Adrenal gland (tissue), 12 donors: Measurements from ENCODE around the gene CCDC57. TPM values are rescaled to one million over a fixed set of nuclear protein-coding genes. Genes with fewer than 3 reads are reported as not detected.

Experiments
- DNase-seq, 7 donors: peaks; one replicate each; pipeline ENCODE4 v3.0.0-alpha.2; 2019 to 2020
- H3K27ac ChIP-seq, 5 donors: fragments of 200-600 bp; sonication (generic) in 4 of 5; 1 replicate in 3 of 5; 2 replicates in 2 of 5; pipeline versions ENCODE4 v1.5.1 to v1.8.0; 2016 to 2020; ENCODE audit warnings: mild to moderate bottlenecking in 1 of 5
- H3K27me3 ChIP-seq: fragments of 200-600 bp; 2 replicates; pipeline ENCODE4 v1.8.0; 2021
- H3K36me3 ChIP-seq, 2 donors: fragments of 200-600 bp; replicated peaks in 1 of 2; 1 replicate in 1 of 2; 2 replicates in 1 of 2; pipeline versions ENCODE4 v1.5.1 to v1.8.0; 2018 to 2022
- H3K4me1 ChIP-seq, 2 donors: fragments of 200-600 bp; replicated peaks in 1 of 2; 1 replicate in 1 of 2; 2 replicates in 1 of 2; pipeline versions ENCODE4 v1.5.1 to v1.8.0; 2018 to 2021
- H3K4me3 ChIP-seq, 4 donors: fragments of 200-600 bp; sonication (generic) in 3 of 4; one replicate each; pipeline ENCODE4 v1.5.1; 2016 to 2018
- H3K9me3 ChIP-seq, 3 donors: fragments of 200-600 bp; sonication (generic) in 1 of 3; replicated peaks in 1 of 3; 1 replicate in 2 of 3; 2 replicates in 1 of 3; pipeline versions ENCODE4 v1.5.1 to v1.8.0; 2016 to 2021
- POLR2A ChIP-seq, 2 donors: fragments of 450-650 bp; IDR thresholded peaks; one replicate each; pipeline ENCODE4 v1.6.1; 2017; ENCODE audit warnings: antibody characterized with exemption in 2 of 2, mild to moderate bottlenecking in 2 of 2, moderate library complexity in 1 of 2
- WGBS, 4 donors: extraction: QIAGEN DNeasy Blood & Tissue Kit in 2 of 4; methylation state at CpG; one replicate each; pipeline versions ENCODE4 v1.1.5 to v1.1.7; 2013 to 2017; 5-methylcytosine and 5-hydroxymethylcytosine counted together
- intact Hi-C, 2 donors: fragments of 100-400 bp; cut with DNase I; formaldehyde crosslinking; loops; one replicate each; pipeline versions ENCODE4 v1.14.1 to v1.15.0; 2022 to 2023
- polyA plus RNA-seq, 3 donors: library from polyadenylated mRNA; stranded (reverse); fragments of 200-250 nt in 2 of 3; fragments of 350-450 nt in 1 of 3; fragmentation: Illumina TruSeq in 1 of 3; extraction: RNeasy Lipid Tissue Mini Kit (QIAGEN cat#74804) in 1 of 3; gene quantifications; one replicate each; pipeline ENCODE4 v1.2.3, GENCODE V29; 2013 to 2014
- total RNA-seq, 9 donors: library from RNA; depleted of rRNA in 4 of 9; stranded (reverse); fragments of >200 nt in 4 of 9; fragments of 120-200 nt in 1 of 9; fragmentation: NEBNext Ultra II Directional in 1 of 9; extraction: Animal tissue kit (Norgen Biotek cat#: 25700) in 1 of 9; gene quantifications; one replicate each; pipeline versions ENCODE4 v1.1.0 to v1.2.4, GENCODE V29; 2013 to 2023
- TF ChIP-seq, protein P1 (sequence below), 6 experiments: fragments of 450-650 bp in 4 of 6; fragments of 200-600 bp in 2 of 6; sonication (generic) in 1 of 6; IDR thresholded peaks; 1 replicate in 5 of 6; 2 replicates in 1 of 6; pipeline versions ENCODE4 v1.5.1 to v1.8.0; 2016 to 2021; ENCODE audit warnings: antibody characterized with exemption in 6 of 6, mild to moderate bottlenecking in 2 of 6, moderate library complexity in 1 of 6
- donor health status: healthy with polysubstance abuse.
- donor health status: Bipolar disorder and iron deficiency.
- donor health status: DM: yes; HTN: yes; CAD: no.
- donor health status: DM: no; HTN: no; CAD: no.
- donor health status: DM: no; HTN: no; CAD: no.
- donor health status: DM: yes; HTN: yes; CAD: no.

Gene CCDC57
- total and polyA plus RNA-seq, 12 donors, result 7.1 to 275 (median 28.8) TPM

DNA sequence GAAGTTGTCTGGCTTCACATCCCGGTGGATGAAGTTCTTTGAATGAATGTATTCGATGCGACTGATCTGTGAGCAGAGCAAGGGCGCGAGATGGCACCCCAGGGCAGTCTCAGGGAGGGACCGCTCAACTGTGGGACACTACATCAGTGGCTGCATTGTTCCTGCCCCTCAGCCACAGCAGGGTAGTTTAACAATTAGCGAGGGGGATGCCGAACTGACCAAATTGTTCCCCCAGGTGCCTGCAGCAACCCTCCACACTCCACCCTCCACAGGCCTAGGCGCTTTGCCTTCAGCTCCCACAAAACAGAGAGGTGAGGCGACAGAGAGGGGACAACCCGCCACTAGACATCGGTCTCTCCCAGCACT, 40.5 kb upstream of the CCDC57 start:
- H3K36me3 ChIP-seq, result peaks cover 0 to 78% of the 10 kb centered on the region in 2 donors
- intact Hi-C loops, result no loop called here
- TF ChIP-seq POLR2A (IDR thresholded peaks at IDR 0.05), result no peak
- TF ChIP-seq, protein P1, sequence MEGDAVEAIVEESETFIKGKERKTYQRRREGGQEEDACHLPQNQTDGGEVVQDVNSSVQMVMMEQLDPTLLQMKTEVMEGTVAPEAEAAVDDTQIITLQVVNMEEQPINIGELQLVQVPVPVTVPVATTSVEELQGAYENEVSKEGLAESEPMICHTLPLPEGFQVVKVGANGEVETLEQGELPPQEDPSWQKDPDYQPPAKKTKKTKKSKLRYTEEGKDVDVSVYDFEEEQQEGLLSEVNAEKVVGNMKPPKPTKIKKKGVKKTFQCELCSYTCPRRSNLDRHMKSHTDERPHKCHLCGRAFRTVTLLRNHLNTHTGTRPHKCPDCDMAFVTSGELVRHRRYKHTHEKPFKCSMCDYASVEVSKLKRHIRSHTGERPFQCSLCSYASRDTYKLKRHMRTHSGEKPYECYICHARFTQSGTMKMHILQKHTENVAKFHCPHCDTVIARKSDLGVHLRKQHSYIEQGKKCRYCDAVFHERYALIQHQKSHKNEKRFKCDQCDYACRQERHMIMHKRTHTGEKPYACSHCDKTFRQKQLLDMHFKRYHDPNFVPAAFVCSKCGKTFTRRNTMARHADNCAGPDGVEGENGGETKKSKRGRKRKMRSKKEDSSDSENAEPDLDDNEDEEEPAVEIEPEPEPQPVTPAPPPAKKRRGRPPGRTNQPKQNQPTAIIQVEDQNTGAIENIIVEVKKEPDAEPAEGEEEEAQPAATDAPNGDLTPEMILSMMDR (IDR thresholded peaks at IDR 0.05), result no peak

GRCh38 chr17:82252511-82253178, 40.0 kb upstream of the CCDC57 start:
- Histone ChIP-seq H3K9me3 (no peaks in the 10 kb centered on the region), H3K27me3 (no peaks in the 10 kb centered on the region), H3K4me1 (peaks cover 0 to 3% of the 10 kb centered on the region in 2 donors), H3K4me3 (no peak overlapping the region), H3K36me3 (peaks cover 0 to 78% of the 10 kb centered on the region in 2 donors), H3K27ac (no peak overlapping the region)
- WGBS, 4 donors, result 91 to 95% (median 92%) methylated on average over 21 to 28 of the region's 28 CpGs
- no peak for TF ChIP-seq POLR2A (IDR thresholded peaks at IDR 0.05)
- TF ChIP-seq, protein P1 (IDR thresholded peaks at IDR 0.05), result no peak
- intact Hi-C loops, result no loop called here
- peak in 1 of 7 donors; percentile 13 for DNase-seq

More for the DNA sequence above, 40.5 kb upstream of the CCDC57 start:
- Histone ChIP-seq H3K9me3 (no peaks in the 10 kb centered on the region), H3K27me3 (no peaks in the 10 kb centered on the region), H3K4me3 (no peak overlapping the region), H3K27ac (no peak overlapping the region), H3K4me1 (no peaks in the 10 kb centered on the region)
- DNase-seq, result no peak
- WGBS, 4 donors, result 91 to 98% (median 95%) methylated on average over 4 to 12 of the region's 12 CpGs

DNA sequence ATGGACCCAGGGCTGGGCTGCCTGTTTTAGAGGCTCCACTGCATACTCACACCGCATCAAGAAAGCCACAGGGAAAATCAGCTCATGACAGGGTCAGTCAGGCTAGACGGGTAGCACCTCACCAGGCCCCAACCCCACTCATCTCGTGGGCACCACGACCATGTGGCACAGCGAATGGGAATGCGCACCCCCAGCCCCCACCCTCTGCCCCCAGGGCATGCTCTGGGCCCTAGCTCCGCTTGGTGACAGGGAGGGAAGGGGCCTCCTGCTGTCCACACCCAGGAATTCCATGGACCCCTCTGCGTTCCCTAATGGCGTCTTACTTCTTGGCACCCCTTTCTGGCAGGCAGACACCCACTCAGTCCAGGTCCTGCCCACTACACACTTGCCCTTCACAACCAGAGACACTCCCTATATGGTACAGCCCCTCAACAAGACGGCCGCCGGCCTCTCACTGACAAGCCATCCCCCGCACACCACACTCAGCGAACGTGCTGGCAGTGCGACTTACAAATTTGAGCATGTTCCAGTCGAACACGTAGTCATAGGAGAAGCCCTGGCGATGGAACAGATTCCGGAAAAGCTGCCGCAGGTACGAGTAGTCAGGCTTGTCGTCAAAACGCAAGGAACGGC, 38.3 kb upstream of the CCDC57 start:
- intact Hi-C loops, result no loop called here
- WGBS, 4 donors, result 87 to 93% (median 88%) methylated on average over 19 to 25 of the region's 25 CpGs
- no peak overlapping the region for H3K4me3 ChIP-seq
- peaks cover 14 to 20% of the 10 kb centered on the region in 2 donors for H3K4me1 ChIP-seq
- H3K27me3 ChIP-seq, result no peaks in the 10 kb centered on the region
- H3K9me3 ChIP-seq, result no peaks in the 10 kb centered on the region
- DNase-seq, result peak in 1 of 7 donors; percentile 11
- H3K27ac ChIP-seq, result peak overlapping the region in 1 of 5 donors; percentile 9
- TF ChIP-seq, protein P1 (IDR thresholded peaks at IDR 0.05), result no peak
- TF ChIP-seq POLR2A (IDR thresholded peaks at IDR 0.05), result no peak
- H3K36me3 ChIP-seq, result peaks cover 0 to 86% of the 10 kb centered on the region in 2 donors

DNA sequence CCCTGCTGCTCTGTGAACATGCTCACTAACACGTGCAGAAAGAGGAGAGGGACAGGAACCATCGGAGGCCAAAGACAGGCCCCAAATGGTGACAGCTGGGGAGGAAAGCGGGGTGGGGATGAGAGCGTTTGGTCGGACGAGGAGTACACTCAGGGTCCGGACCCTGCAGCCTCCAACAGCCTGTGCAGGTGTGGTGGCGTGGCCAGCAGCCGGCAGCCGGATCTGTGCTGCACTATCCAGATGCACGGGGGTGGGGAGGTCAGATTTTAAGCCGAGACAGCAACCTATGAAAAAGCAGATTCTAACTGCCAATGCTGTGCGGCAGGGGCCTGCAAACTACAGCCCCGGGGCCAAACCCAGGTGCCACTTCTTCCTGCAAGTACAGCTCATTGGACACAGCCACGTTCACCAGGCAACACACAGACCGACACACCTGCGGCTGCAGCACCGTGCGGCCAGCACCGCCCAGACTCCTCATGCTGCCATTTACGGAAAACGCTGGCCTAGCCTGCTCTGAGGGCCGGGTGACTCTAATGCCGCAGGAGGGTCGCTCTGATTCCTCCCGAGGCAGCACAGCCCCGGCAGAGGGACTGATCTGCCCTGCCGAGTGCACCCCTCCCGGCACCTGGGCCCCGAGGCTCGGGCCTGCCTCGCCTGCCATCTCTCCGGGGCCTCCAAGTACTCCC, 37.4 kb upstream of the CCDC57 start:
- intact Hi-C loops, result no loop called here
- no peaks in the 10 kb centered on the region for H3K9me3 ChIP-seq
- TF ChIP-seq POLR2A (IDR thresholded peaks at IDR 0.05), result no peak
- TF ChIP-seq, protein P1 (IDR thresholded peaks at IDR 0.05), result no peak
- WGBS, 4 donors, result 87 to 93% (median 88%) methylated on average over 21 to 33 of the region's 33 CpGs
- H3K27me3 ChIP-seq, result no peaks in the 10 kb centered on the region
- H3K27ac ChIP-seq, result peak overlapping the region in 1 of 5 donors; percentile 10
- peak in 1 of 7 donors; percentile 15 for DNase-seq
- H3K36me3 ChIP-seq, result peaks cover 0 to 86% of the 10 kb centered on the region in 2 donors
- H3K4me1 ChIP-seq, result peaks cover 14 to 24% of the 10 kb centered on the region in 2 donors
- no peak overlapping the region for H3K4me3 ChIP-seq
